HCEC 1CT (cell line): ENCODE measurements around the gene NTM.

Source experiments
- DNase-seq: peaks from one replicate; pipeline ENCODE4 v3.0.0-alpha.2; 2017

NTM gene

DNA sequence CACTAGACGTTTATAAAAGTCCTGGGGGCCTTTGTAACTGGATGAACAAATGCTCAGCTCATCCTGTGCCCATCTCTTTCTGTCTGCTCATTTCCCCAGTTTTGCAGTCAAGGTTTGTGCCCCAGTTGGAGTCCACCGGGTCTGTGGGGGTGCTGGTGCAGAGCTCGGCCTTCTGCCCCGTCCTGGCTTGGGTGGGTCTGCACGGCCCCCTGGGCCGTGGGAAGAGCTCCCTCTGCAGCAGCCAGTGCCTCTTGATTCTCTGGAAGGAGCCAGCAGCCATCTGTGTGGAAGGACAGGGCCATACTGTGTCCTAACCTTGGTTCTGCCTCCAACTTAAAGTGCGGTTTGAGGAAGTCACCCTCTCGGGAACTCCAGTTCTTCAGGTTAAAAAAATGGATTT, 140.2 kb downstream of the NTM start:
- DNase-seq, result no peak

DNA sequence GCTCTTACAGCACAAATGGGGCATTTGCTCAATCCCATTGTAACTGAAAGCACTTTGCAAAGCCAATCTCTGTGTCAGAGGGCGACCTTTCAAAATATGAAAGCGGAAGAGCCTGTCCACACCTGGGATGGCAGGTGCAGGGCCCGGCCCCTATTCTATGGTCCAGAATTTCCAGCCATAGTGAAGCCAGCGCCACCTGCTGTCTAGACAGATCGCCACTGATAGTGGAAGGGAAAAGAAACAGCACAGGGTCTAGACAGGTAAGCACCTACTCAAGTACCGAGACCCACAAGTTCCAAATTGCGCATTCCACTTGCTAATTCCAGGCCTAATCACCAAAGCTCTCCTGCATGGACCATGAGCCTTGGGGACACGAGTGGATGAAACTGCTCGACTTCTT, 141.4 kb downstream of the NTM start:
- no peak for DNase-seq

DNA sequence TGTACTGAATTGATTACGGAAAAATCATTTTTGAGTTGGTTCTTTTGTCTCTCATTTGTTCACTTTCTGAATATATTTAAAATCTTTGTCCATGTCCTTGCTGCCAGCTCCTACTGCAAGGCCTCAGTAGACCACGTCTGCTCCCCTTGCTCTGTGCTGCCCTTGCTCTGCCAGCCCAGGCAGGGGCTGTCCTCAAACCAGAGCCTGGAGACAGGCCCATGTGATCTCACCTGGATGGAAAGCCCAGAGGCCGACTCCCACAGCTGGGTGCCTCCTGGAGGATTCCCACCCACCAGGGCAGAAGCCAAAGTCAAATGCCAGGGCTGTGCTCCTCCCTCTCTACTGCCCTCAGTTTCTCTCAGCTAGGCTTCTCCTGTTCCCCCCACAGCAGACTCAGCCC, 141.8 kb downstream of the NTM start:
- no peak for DNase-seq

DNA sequence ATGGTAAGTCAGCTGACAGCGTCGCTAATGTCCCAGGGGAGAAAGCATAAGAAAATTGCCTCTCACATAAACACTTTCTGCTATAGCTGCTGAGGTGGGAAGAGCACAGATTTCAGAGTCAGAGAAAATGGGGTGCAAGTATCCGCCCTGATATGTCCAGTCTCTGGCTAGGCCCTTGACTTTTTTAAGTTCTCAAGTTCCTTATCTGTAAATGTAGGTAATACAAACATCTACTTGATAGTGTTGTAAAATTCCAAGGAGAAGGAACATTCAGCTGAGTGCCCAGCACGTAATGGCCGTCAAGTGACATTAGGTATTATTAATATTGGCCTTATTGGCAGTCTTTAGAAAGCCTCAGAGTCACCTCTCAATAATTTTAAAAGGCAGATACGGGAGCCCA, 143.6 kb downstream of the NTM start:
- no peak for DNase-seq

DNA sequence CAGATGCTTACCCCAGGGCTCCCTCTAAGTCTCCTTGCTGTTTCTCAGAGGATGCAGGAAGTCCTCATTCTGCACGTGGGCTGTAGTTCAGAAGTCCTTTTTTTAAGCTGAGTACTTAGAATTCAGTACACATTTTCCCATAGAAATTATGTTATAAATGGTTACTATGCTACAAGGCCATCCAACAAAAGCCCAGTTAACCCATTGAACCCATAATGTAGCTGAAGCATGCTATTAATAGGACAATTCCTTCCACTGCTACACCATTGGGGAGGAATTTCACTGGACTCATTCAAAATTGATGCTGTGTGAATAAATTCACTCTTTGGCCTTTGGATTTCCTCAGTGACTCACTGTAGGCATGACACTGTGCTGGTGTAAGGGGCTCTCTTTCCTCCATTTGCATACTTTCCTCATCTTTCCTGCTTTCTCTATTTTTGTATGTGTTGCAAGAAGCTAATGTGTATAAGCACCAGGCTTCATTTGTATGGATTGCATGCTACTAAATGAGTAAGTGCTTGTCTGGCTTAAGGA, 148.0 kb downstream of the NTM start:
- no peak for DNase-seq

DNA sequence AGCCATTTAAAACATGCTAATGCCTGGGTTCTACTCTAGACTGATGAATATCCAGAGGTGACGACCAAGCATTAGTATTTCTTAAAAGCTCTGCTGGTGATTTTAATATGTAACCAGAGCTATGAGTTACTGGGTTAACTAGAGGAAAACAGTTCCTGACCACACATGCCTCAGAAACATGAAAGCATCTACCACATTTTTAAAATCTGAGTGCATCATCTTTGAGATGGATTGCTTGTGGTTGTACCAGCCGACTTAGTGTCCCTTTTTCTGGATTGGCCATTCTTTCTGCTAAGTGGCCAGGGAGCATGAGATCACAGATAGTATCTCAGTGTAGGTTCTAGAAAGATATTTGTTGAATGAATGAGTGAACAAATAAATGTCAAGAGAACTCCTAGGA, 152.4 kb downstream of the NTM start:
- no peak for DNase-seq

DNA sequence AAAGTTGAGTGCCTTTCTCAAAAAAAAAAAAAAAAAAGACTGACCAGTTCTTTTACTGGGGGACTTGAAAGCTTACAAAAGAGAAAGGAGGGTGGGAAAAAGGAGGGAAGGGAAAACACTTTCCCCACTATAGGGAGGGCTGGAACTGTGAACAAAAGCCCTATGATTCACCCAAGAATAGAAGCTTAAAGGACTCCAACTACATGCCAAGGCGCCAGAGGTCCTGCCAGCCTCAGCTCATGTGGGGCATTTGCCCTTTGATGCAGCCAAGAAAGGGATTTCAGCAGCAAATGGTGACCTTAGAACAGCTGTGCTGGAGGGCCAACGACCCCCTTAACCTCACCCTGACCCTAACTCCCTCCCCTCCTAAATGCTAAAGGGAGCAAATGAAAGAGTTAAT, 160.0 kb downstream of the NTM start:
- no peak for DNase-seq

DNA sequence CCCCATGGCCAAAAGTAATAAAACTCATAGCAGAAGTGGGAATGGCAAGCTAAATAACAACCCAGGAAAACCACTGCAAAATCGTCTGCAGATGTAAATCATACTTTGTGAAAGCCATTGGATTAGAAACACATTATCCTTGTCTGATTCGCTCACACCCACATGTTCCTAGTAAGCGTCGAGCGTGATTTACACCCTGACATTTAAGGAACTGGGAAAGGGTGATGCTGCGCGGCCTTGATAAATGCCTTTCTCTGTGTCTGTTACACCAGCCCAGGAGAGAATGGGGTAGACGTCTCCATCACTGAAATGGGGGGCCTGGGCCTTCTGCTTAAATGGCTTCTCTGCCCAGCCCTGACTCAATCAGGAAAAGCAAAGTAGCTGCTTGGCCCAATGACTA, 162.7 kb downstream of the NTM start:
- DNase-seq, result no peak

DNA sequence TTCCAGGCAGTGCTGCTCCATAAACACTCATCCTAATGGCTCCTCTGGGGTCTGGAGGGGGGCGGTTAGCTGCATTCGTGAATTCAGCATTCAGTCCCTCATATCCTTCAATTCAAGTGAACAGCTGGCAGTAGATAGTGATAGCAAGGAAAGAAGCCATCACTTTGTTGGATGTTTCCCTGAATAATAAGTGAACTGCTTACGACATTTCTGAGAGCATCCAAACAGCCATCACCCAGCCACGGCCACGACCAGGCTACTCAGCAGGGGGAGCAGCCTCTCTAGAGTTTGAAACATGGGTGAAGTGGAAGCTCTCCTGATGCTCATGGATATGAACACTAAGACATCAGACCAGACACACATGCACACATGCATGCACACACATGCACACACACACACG, 163.6 kb downstream of the NTM start:
- no peak for DNase-seq

DNA sequence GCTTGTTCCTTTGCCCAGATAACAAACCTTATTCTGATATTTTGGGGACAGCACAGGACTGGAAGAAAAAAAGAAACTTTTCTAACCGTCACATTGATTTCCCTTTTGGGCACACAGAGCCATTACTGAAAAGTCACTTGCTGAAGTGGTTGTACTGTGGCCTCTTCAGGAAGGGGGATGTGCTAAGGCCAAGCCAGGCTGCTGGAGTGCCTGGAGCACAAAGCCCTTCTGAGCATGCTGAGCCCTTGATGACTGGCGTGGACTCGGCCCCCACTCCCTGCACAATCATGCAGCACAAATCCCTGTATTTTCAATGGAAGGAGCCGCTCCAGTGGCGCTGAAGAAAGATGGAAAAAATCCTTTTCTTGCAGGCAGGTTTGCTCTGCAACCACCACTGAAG, 164.2 kb downstream of the NTM start:
- DNase-seq, result no peak

DNA sequence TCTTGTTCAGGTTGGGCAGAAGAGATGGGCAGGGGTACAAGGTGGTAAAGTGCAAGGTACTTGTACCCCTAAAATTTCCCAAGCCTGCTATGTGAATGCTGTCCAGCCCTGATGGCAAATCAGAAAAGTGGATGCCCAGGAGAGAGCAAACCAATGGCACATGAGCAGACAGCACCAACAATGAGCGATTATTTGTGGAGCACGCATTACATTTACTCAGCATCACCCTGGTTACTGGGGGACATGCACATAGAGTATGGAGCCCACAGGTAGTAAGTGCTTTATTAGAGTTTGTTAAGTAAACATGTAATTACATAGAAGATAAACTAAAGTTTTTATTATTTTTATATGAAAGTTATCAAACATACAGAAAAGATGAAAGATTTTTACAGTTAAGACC, 165.7 kb downstream of the NTM start:
- no peak for DNase-seq

DNA sequence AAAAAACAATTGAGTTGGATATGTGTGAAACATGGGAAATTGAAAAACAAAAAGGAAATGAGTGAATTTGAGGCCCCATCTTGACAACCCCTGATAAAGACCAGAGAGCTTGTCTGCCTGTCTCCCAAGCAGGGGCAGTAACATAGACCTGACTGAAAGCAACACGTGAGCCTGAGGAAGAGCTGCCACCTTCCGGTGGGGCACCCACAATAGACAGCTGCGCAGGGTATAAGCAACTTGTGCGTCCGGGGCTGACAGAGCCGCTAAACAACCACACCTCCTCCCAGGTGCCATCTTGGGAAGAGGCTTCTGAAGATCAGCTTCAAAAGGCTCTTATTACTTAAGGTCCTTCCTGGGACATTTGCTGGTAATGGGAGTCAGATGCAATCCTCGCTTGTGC, 166.8 kb downstream of the NTM start:
- DNase-seq, result no peak

DNA sequence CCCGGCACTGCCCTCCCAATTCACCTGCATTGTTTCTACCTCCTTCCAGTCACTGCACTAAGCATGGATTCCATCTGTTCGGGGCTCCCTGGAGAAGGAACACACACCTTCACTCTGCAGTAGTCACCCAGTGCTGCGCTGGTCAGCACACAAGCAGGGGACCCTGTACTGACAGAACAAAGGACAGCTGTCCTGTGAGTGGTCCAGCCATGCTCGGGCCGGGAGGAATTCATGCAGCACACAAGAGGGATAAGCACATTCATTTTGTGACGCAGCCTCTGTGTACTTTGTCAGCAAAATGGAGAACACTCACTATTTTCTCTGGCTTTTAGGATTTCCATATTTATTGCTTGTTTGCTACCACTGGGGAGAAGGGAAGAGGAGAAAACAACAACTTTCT, 167.3 kb downstream of the NTM start:
- no peak for DNase-seq

DNA sequence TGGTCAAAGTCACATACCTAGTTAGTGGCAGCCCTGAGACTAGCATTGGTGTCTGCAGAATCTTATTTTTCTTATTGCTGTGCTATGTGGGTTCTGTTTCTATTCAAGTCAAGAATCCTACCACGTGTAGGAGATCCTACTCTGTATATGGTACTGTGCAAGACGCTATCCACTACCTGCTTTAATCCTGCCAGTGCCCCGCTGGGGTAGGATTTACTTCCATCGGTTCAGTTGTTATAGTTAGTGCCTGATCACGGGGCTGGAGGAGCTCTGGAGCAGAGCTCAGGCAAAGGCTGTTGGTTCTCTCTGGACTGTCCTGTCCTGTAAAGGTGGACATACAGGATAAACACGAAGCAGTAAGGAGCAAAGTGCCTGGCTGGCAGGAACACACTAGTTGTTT, 167.9 kb downstream of the NTM start:
- no peak for DNase-seq

DNA sequence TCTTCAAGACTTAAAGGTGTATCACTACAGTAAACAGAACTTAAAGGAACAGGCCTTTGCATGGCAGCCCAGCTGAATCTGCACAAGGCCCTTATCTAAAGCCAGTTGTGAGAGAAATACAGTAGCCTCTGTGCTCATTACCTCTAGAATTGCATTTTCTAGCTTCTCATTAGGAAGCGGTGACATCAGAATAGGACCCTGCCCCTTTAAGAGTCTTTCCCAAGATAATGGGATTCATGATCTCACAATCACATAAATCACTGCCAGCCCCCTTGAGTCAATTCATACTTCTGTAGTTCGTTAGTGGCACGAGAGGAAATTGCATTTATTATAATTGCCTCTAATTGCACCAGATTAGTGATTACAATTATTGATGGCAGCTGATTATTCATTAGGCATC, 170.3 kb downstream of the NTM start:
- DNase-seq, result no peak

DNA sequence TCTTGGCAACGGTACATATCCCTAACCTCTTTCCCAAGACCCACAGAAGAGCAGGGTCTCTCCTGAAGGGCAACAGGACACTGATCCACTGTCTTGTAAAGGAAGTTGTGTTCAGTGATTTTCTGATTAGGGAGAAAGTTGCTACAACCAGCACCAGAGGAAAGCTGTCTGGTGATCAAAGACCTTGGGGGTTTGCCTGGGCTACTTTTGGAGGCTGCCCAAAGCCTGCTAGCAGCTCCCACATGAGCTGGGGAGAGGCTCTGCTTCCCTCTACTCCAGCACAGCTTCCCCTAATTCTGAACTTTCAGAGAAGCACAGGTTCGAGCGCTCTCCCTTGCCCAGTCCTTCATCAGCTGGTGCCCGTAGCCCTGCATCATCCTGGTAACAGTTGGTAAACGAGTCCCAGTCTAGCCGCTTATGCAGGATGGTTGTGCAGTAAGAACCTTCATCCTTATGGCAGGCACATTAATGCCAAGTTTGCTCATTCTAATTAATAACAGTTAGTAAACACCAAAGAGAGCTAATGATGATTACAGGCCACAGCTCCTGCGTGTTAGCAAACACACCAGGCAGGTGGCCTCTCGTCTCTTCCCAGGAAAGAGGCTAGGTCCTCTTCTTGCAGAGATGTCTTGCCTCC, 173.1 kb downstream of the NTM start:
- no peak for DNase-seq

DNA sequence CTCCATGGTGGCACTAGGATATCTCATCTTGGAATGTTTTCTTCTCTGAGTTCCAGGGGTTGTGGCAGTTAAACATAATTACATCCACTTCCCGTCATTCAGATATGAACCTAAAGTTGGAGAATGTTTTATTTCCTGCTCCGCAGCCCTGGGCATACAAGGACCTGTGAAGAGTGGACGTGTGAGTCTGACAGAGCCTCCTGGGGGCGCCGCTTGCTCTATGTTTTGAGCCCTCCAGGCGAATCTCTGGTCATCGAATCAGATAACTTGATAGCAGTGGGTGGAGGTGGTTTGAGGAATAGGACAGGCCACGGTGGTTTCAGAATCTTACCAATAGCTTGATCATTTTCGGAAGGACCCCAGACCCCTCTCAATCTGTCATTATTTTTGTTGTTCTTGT, 174.2 kb downstream of the NTM start:
- DNase-seq, result no peak

DNA sequence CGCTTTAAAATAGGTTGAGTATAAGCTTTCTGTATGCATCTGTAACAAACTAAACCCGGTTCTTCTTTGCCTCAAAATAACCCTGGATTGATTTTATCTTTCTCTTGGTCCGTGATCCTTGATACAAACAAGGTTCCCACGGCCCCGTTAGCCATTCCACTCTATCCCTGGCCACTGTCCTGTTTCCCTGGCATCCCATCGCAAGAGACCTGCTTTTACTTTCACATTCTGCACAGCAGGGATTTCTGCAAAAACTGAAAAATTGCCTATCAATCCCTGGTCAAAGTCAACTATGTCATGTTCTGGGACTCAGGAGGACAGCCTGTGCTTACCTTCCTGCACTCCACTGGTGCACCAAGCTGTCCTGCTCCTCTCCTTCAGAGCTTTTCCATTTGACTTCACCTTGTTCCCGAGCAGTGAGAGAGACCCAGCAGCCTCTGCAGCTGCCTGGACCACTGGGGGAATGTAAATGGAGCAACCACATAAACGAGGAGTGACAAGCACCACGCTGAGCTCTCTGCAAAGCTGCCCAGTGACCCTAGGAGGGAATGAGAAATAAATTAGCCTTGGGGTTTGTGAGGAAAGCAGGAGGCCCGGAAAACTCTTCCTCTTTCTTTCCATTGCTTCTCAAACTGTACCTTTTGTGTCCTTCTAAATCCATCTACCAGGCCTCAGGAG, 175.9 kb downstream of the NTM start:
- DNase-seq, result no peak

DNA sequence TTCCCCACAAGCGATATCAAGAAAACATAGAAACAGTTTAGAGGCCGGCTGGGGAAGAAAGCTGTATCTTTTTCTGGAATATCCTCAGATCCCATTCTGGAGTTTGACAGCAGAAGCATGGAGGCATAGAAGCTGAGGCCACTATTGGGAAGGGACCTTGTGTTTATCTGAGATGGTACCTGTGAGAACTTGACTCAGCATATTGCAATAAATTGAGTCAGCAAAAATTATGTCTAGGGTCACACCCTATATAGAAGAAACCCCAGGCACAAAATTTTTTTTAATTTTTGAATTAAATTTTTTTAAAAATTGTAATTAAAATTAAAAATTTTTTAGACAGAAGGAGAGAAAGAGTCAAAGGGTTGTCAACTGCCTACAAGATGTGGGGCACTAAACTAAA, 178.7 kb downstream of the NTM start:
- DNase-seq, result no peak

DNA sequence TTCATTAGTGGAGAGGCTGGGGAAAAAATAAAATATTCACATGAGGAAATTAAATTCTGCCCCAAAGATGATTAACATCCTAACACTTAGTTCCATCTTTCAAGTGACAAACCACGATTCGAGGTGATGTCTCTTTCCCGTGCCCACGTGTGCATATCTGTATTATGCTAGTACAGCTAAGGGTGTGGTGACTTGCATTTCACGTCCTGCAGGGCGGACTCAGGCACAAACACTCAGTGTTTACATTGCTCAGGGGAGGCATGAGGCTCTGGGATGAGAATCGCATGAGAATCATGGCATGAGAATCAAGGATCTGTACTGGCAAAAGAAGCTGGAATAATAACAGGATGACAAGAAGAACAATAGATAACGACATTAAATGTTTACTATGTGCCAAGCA, 179.4 kb downstream of the NTM start:
- no peak for DNase-seq

DNA sequence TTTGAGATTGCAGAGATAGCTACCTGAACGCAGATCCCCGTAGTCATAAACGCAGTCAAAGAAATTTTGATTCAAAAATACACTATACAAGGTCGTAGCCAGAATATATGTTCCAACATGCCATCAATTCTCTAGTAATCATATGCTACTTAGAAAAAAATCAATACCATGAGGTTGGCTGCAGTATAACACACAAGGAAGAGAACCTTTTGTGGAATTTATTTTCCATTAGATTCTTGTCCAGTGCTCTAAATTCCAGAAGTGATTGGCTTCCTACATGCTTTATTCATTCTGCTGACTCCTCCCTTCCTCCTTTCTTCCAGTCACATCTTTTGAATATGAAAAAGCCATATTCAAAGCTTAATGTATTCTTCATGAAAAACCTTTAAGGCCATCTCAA, 189.9 kb downstream of the NTM start:
- DNase-seq, result no peak

DNA sequence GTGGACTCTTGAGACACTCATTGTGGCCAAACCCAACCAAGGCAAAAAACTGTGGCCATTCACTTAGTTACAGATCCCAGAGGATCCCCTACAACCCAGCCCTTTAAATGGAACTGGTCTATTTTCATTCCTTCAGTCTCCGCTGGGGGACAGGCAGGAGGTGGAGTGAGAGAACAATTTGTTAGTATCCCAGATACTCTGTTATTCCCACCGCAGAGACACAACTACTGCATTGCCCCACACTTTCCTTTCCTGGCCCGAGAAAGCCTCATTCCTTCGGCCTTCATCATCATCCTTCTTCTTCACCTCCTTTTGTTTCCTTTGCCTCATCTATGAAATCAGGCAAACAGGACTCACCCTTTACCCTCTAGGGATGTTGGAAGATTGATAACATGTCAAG, 191.1 kb downstream of the NTM start:
- DNase-seq, result no peak

DNA sequence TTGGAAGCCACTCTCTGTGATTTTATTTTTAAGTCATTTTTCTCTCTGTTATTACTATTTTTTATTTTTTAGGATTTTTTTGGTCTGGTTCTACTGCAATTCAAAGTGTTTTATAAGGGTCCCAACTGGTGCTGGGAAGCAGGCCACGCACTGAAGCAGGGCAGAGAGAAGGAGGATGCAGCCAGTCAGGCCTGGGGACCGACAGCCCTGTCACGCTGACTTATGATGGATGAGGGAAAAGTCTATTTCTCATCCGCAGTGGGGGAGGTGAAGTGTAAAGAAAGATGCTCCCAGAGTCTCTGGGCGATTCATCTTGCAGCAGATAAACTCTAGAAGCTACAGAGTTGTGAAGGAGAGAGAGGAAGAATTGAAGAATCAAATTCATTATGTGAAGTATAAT, 191.6 kb downstream of the NTM start:
- DNase-seq, result no peak

DNA sequence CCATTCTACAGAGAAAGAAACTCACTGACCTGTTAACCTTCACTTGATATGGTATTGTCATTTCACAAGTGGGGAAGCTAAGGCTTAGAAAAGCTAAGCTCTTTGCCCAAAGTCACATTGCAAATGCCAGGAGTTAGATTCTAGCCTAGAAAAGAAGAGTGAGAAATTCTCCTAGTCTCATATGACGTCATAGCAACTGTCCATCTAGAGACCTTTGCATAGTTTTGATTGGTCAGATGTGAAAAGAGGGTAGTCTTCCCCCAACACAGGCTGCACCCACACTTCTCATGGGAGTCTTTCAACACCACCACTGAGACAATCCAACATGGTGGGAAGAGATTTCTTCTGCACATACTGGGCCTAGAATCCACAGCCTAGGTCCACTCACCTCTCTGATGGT, 197.9 kb downstream of the NTM start:
- DNase-seq, result no peak

DNA sequence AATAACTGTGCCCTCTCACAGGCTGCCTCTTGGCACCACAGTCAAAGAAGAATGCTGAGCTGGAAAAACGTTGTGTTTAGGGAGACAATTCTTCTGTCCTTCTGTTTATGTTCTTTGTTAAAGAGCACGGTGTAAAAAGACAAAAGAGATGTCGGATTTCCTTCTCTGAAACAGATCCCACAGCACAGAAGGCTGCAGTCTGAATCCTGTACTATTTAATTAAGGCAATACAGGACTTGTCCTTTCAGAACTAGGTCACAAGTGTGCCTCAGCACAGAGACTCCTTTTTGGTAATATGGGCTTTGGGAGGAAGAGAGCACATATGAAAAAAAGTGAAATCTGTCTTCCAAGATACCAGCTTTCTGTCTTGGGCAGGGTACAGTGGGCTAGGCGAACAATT, 201.2 kb downstream of the NTM start:
- DNase-seq, result no peak
